Esophagus squamous epithelium (tissue), 4 donors: Measurements from ENCODE around the gene GATAD2A.

ENCODE experiments used
- POLR2A ChIP-seq, 4 donors: fragments of 450-650 bp; IDR thresholded peaks; one replicate each; pipeline ENCODE4 v1.6.1; 2017; ENCODE audit warnings: antibody characterized with exemption in 4 of 4, mild to moderate bottlenecking in 4 of 4, moderate library complexity in 3 of 4
- TF ChIP-seq, protein P1 (sequence below), 6 experiments: fragments of 450-650 bp in 4 of 6; fragments of 200-600 bp in 2 of 6; sonication (generic) in 2 of 6; IDR thresholded peaks; one replicate each; pipeline ENCODE4 v1.5.1; 2016 to 2019; ENCODE audit warnings: antibody characterized with exemption in 6 of 6, mild to moderate bottlenecking in 4 of 6, moderate library complexity in 4 of 6

DNA sequence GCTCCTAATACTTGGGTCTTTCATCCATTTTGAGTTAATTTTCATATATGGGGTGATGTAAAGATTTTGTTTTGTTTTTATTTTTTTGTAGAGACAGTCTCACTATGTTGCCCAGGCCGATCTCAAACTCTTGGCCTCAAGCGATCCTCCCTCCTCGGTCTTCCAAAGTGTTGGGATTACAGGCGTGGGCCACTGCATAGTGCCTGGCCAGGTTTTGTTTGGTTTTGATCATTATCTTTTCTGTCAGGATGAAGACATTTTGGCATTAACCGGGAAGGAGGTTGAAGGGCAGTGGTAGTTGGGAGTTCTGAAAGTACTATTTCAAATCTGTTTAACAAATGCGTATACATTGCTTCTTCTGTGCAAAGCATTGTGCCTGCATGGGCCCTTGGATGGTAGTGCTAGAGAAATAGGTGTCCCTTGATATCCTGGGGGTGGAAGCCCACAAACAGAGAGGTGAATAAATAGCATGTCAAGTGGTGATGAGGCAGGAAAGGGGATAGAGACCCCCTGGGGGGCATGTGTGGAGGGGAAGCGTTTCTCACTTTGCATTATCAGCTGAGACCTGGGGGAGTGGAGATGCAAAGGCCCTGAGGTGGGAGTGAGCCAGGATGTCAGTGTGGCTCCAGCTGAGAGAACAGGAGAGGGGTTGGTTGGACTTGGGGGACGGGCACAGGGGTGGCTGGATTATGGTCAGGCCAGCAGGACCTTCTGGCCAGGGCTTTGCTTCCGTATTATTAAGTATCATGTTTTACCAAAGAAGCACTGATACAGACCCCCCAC, 41.4 kb downstream of the GATAD2A start:
- TF ChIP-seq, protein P1, sequence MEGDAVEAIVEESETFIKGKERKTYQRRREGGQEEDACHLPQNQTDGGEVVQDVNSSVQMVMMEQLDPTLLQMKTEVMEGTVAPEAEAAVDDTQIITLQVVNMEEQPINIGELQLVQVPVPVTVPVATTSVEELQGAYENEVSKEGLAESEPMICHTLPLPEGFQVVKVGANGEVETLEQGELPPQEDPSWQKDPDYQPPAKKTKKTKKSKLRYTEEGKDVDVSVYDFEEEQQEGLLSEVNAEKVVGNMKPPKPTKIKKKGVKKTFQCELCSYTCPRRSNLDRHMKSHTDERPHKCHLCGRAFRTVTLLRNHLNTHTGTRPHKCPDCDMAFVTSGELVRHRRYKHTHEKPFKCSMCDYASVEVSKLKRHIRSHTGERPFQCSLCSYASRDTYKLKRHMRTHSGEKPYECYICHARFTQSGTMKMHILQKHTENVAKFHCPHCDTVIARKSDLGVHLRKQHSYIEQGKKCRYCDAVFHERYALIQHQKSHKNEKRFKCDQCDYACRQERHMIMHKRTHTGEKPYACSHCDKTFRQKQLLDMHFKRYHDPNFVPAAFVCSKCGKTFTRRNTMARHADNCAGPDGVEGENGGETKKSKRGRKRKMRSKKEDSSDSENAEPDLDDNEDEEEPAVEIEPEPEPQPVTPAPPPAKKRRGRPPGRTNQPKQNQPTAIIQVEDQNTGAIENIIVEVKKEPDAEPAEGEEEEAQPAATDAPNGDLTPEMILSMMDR (IDR thresholded peaks at IDR 0.05) = no peak
- no peak for TF ChIP-seq POLR2A (IDR thresholded peaks at IDR 0.05)
